ENCODE results near the gene PCSK1N. TPM values are rescaled to one million over a fixed set of nuclear protein-coding genes. Genes with fewer than 3 reads are reported as not detected.

PCSK1N gene
- total and polyA plus RNA-seq, 2 donors (not counting 3 experiments of a cell fraction or from before 2014, with no cell fraction given) = 0.44 TPM; not detected in 1

DNA sequence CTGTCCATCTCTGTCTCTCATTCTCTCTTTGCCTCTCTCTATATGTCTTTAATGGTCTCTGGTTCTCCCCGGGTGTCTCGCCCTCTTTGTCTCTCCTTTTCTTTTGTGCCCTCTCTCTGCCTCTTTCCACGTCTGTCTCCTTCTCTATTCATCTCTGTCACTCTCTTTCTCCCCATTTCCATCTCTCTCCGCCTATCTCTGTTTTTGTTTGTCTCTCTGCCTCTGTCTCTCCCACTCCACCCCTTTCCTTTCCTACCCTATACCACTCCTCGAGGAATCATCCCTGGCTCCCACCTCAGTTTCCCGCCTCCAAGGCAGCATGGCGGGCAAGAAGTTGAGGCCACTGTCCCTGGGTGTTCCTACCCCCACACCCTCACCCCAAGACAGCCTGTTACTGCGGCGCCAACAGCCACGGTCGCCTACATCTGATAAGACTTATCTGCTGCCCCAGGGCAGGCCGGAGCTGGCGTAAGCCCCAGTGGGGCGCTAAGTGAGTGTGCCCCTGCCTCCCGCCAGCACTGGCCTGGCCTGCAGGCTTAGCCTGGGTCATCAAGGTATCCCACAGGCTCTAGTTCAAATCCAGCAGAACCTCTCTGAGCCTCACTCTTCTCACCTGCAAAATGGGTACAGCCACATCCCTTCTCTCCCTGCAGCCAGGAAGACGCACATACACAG lies 49.7 kb downstream of the PCSK1N start:
- Histone ChIP-seq H3K36me3 (ENCODE audit: control insufficient read depth in 2 of 2, extremely low read depth in 1 of 2, insufficient read depth in 2 of 2, low read length in 2 of 2) (no peaks in the 10 kb centered on the region), H3K79me2 (ENCODE audit: control insufficient read depth, insufficient read depth, low read length) (no peaks in the 10 kb centered on the region), H3K27me3 (ENCODE audit: control insufficient read depth in 2 of 2, insufficient read depth in 2 of 2, low read length in 2 of 2) (no peaks in the 10 kb centered on the region), H2AFZ (ENCODE audit: low read depth, low read length) (no peak overlapping the region), H4K20me1 (replicated peaks; ENCODE audit: control insufficient read depth, extremely low read depth, insufficient read depth, low read length) (no peaks in the 10 kb centered on the region), H3K9me1 (replicated peaks; ENCODE audit: control insufficient read depth, extremely low read depth, insufficient read depth, low read length) (no peaks in the 10 kb centered on the region), H3K27ac (ENCODE audit: insufficient read depth, low read depth, low read length) (no peak overlapping the region), H3K9ac (replicated peaks; ENCODE audit: extremely low read depth, insufficient read depth, low read length) (no peak overlapping the region), H3K9me3 (replicated peaks; ENCODE audit: control insufficient read depth, insufficient read depth, low read length) (no peaks in the 10 kb centered on the region), H3K4me2 (ENCODE audit: insufficient read depth, low read length) (no peak overlapping the region), H3K4me1 (ENCODE audit: control insufficient read depth, extremely low read depth, insufficient read depth, low read length) (no peaks in the 10 kb centered on the region), H3K4me3 (replicated peaks in 1 of 3; ENCODE audit: insufficient read depth in 1 of 3, low read depth in 1 of 3, low read length in 3 of 3) (no peak overlapping the region)
- ChIA-PET CTCF (no interaction called here), POLR2A (no interaction called here)
- FAIRE-seq (no peak), DNase-seq (ENCODE audit: low read depth, low spot score) (no peak)
- intact Hi-C loops (cut with micrococcal nuclease) = no loop called here
- TF ChIP-seq POLR2AphosphoS5 (IDR thresholded peaks at IDR 0.05; ENCODE audit: insufficient read depth, low read depth, low read length) = no peak
- TF ChIP-seq EZH2 (IDR thresholded peaks at IDR 0.05; ENCODE audit: borderline replicate concordance, low read depth, low read length, severe bottlenecking) = no peak
- TF ChIP-seq MYC (IDR thresholded peaks at IDR 0.05; ENCODE audit: low read depth, low read length) = no peak
- dilution Hi-C loops (cut with MboI; ENCODE audit: extremely low pct_ligation_motif_present, low sequenced_read_pairs) = no loop called here
- BruUV-seq (replicated peaks) = no TSS peak

DNA sequence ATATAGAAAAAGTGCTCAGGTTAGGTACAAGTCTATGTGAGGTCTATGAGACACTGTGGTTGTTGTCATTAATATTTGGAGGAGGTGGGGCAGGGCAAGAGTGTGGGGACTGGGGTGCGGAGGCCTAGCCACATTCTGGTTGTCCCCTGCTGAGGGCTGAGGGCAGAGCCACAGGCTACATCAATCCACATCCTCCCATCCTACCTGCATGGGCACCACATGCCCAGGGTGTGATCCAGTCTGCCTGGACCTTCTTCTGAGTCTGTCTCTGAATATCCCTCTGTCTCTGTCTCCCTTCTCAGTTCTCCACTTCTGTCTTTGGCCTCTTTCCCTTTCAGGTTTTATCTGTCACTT lies 50.2 kb downstream of the PCSK1N start:
- BruUV-seq (replicated peaks) = no TSS peak
- Histone ChIP-seq H3K79me2 (ENCODE audit: control insufficient read depth, insufficient read depth, low read length) (no peaks in the 10 kb centered on the region), H3K36me3 (ENCODE audit: control insufficient read depth in 2 of 2, extremely low read depth in 1 of 2, insufficient read depth in 2 of 2, low read length in 2 of 2) (no peaks in the 10 kb centered on the region), H3K27me3 (ENCODE audit: control insufficient read depth in 2 of 2, insufficient read depth in 2 of 2, low read length in 2 of 2) (no peaks in the 10 kb centered on the region), H3K9me3 (replicated peaks; ENCODE audit: control insufficient read depth, insufficient read depth, low read length) (no peaks in the 10 kb centered on the region), H4K20me1 (replicated peaks; ENCODE audit: control insufficient read depth, extremely low read depth, insufficient read depth, low read length) (no peaks in the 10 kb centered on the region), H3K27ac (ENCODE audit: insufficient read depth, low read depth, low read length) (no peak overlapping the region), H3K4me1 (ENCODE audit: control insufficient read depth, extremely low read depth, insufficient read depth, low read length) (no peaks in the 10 kb centered on the region), H3K4me3 (replicated peaks in 1 of 3; ENCODE audit: insufficient read depth in 1 of 3, low read depth in 1 of 3, low read length in 3 of 3) (no peak overlapping the region), H3K9me1 (replicated peaks; ENCODE audit: control insufficient read depth, extremely low read depth, insufficient read depth, low read length) (no peaks in the 10 kb centered on the region), H3K4me2 (ENCODE audit: insufficient read depth, low read length) (no peak overlapping the region), H2AFZ (ENCODE audit: low read depth, low read length) (no peak overlapping the region), H3K9ac (replicated peaks; ENCODE audit: extremely low read depth, insufficient read depth, low read length) (no peak overlapping the region)
- ChIA-PET POLR2A (no interaction called here), CTCF (interaction anchor here (0.6 kb wide), 1 partner anchor 83 kb away, joined by 3 read pairs; no protein-coding TSS in a partner anchor)
- no peak for TF ChIP-seq FOS (IDR thresholded peaks at IDR 0.05; ENCODE audit: borderline replicate concordance, insufficient read depth, low read length)
- no peak for TF ChIP-seq POLR2A (IDR thresholded peaks at IDR 0.05; ENCODE audit: low read depth, low read length)
- no peak for TF ChIP-seq POLR2AphosphoS5 (IDR thresholded peaks at IDR 0.05; ENCODE audit: insufficient read depth, low read depth, low read length)
- TF ChIP-seq GATA2 (IDR thresholded peaks at IDR 0.05; ENCODE audit: insufficient read depth, insufficient read length, low read depth, low read length) = no peak
- no peak for TF ChIP-seq EZH2 (IDR thresholded peaks at IDR 0.05; ENCODE audit: borderline replicate concordance, low read depth, low read length, severe bottlenecking)
- no peak for TF ChIP-seq JUN (IDR thresholded peaks at IDR 0.05; ENCODE audit: borderline replicate concordance, insufficient read depth, insufficient read length, low read depth)
- TF ChIP-seq, protein P1, sequence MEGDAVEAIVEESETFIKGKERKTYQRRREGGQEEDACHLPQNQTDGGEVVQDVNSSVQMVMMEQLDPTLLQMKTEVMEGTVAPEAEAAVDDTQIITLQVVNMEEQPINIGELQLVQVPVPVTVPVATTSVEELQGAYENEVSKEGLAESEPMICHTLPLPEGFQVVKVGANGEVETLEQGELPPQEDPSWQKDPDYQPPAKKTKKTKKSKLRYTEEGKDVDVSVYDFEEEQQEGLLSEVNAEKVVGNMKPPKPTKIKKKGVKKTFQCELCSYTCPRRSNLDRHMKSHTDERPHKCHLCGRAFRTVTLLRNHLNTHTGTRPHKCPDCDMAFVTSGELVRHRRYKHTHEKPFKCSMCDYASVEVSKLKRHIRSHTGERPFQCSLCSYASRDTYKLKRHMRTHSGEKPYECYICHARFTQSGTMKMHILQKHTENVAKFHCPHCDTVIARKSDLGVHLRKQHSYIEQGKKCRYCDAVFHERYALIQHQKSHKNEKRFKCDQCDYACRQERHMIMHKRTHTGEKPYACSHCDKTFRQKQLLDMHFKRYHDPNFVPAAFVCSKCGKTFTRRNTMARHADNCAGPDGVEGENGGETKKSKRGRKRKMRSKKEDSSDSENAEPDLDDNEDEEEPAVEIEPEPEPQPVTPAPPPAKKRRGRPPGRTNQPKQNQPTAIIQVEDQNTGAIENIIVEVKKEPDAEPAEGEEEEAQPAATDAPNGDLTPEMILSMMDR (IDR thresholded peaks at IDR 0.05; ENCODE audit: extremely low read depth in 1 of 2, insufficient read depth in 1 of 2, low read depth in 1 of 2, low read length in 2 of 2) = no peak
- TF ChIP-seq, protein P2, sequence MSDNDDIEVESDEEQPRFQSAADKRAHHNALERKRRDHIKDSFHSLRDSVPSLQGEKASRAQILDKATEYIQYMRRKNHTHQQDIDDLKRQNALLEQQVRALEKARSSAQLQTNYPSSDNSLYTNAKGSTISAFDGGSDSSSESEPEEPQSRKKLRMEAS (IDR thresholded peaks at IDR 0.05; ENCODE audit: insufficient read depth, insufficient read length) = no peak
- TF ChIP-seq MYC (IDR thresholded peaks at IDR 0.05; ENCODE audit: low read depth, low read length) = no peak
- intact Hi-C loops (cut with micrococcal nuclease) = no loop called here
- FAIRE-seq (no peak), DNase-seq (ENCODE audit: low read depth, low spot score) (no peak)
- dilution Hi-C loops (cut with MboI; ENCODE audit: extremely low pct_ligation_motif_present, low sequenced_read_pairs) = no loop called here

Data from endothelial cell of umbilical vein (primary cell).